Stimulated activated effector memory CD8-positive, alpha-beta T cell treated with anti-CD3 and anti-CD28 coated beads, Interleukin-12 subunit alpha, Interleukin-12 subunit beta, amount 100 ng/mL, for 72 hours (primary cell): Measurements from ENCODE around the gene TMEM79.

ENCODE experiments used
- ATAC-seq: fragments of 150-1000 bp; cut with Tn5 transposase; 2 replicates; pipeline ENCODE4 v1.10.0; 2021
- DNase-seq, 2 donors: peaks; one replicate each; pipeline ENCODE4 v3.0.0; 2021 to 2022; ENCODE audit warnings: low spot score in 2 of 2
- H3K27ac Mint-ChIP-seq: one replicate; pipeline ENCODE4 v1.8.0; 2022; ENCODE audit warnings: mild to moderate bottlenecking, mixed read lengths
- H3K36me3 Mint-ChIP-seq: one replicate; pipeline ENCODE4 v1.8.0; 2022; ENCODE audit warnings: mild to moderate bottlenecking, mixed read lengths
- H3K4me1 Mint-ChIP-seq: one replicate; pipeline ENCODE4 v1.8.0; 2022; ENCODE audit warnings: mixed read lengths
- H3K4me3 Mint-ChIP-seq: one replicate; pipeline ENCODE4 v1.8.0; 2022; ENCODE audit warnings: mild to moderate bottlenecking, mixed read lengths
- H3K9me3 Mint-ChIP-seq: one replicate; pipeline ENCODE4 v1.8.0; 2022; ENCODE audit warnings: mixed read lengths

Gene TMEM79, protein sequence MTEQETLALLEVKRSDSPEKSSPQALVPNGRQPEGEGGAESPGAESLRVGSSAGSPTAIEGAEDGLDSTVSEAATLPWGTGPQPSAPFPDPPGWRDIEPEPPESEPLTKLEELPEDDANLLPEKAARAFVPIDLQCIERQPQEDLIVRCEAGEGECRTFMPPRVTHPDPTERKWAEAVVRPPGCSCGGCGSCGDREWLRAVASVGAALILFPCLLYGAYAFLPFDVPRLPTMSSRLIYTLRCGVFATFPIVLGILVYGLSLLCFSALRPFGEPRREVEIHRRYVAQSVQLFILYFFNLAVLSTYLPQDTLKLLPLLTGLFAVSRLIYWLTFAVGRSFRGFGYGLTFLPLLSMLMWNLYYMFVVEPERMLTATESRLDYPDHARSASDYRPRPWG

DNA sequence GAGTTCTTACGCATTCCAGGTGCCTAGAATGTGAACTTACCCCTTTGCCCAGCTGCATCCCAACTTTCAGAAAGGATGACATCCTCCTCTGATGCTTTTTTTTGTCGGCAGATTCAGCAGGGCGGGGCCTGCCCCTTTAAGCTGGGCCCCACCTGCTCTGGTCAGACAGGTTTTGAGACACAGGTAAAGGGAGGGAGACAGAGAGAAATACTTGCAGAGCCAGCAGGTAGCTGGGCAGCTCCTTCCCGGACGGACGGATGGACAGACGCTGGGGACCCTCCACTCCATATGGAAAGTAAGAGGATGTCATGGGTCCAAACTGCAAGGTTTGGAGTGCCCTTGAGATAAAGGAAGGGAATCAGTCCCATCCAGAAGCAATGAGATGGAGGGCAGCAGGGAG, at the start of gene TMEM79:
TMEM79 (plus strand) TSS at position 214 of the 400 bp plus-strand sequence. CDS start 902 bp downstream, outside the sequence.
- H3K4me1 Mint-ChIP-seq: peaks cover 39% of the 10 kb centered on the region
- H3K27ac Mint-ChIP-seq: peak within 1 kb of the TSS; percentile 97
- ATAC-seq: no peak
- H3K36me3 Mint-ChIP-seq: peaks cover 65% of the 10 kb centered on the region
- H3K9me3 Mint-ChIP-seq: no peaks in the 10 kb centered on the region
- DNase-seq: no peak
- H3K4me3 Mint-ChIP-seq: peak within 1 kb of the TSS; percentile 93

DNA sequence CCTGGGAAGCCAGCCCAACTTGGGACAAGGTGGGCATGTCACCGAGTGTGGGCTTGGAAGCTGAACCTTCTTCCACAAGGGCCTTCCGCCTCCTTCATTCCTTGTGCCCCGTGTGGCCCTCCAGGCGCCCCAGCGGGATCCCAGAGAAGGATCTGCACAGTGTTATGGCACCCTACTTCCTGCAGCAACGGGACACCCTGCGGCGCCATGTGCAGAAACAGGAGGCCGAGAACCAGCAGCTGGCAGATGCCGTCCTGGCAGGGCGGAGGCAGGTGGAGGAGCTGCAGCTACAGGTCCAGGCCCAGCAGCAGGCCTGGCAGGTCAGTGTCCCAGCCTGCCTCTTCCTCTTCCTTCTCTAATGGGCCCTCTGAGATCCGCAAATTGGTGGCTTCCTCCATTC, 48.0 kb upstream of the TMEM79 start:
- H3K4me1 Mint-ChIP-seq: peaks cover 3% of the 10 kb centered on the region
- H3K36me3 Mint-ChIP-seq: peaks cover 97% of the 10 kb centered on the region
- H3K9me3 Mint-ChIP-seq: no peaks in the 10 kb centered on the region
- no peak overlapping the region for H3K27ac Mint-ChIP-seq
- no peak overlapping the region for H3K4me3 Mint-ChIP-seq
- ATAC-seq (no peak), DNase-seq (no peak)

DNA sequence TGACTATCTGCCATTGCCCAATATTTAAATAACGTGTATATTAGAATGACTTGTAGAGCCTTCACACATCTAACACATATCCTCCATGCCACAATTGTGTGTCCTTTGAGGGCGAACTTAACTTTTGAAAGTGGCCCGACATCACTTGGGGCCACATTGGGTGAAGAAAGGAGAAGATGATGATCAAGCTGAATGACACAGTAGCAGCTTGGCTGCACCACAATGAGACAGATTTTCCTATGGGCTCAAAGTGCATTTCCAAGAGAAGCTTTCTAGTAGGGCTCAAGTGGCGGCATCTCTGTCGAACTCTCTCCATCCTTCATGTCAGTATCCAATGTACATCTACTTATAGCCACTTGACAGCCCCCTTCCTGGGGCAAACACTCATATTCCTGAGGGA, 45.9 kb upstream of the TMEM79 start:
- Mint-ChIP-seq H3K27ac (no peak overlapping the region), H3K9me3 (no peaks in the 10 kb centered on the region), H3K4me1 (peaks cover 8% of the 10 kb centered on the region), H3K4me3 (no peak overlapping the region), H3K36me3 (peaks cover 86% of the 10 kb centered on the region)
- ATAC-seq (no peak), DNase-seq (no peak)

DNA sequence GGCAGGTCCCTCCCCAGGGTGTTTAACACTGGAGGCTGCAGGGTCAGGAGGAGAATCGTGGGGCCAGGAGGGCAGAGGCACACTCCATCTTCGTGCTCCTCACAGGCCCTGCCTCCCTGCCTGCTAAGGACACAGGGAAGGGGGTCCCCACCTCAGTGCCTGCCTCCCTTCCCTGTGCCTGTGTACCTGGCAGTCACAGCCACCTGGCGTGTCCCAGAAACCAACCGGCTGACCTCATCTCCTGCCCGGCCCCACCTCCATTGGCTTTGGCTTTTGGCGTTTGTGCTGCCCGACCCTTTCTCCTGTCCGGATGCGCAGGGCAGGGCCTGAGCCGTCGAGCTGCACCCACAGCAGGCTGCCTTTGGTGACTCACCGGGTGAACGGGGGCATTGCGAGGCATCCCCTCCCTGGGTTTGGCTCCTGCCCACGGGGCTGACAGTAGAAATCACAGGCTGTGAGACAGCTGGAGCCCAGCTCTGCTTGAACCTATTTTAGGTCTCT, 42.8 kb upstream of the TMEM79 start:
- Mint-ChIP-seq H3K4me3 (no peak overlapping the region), H3K27ac (no peak overlapping the region), H3K9me3 (no peaks in the 10 kb centered on the region), H3K36me3 (peaks cover 81% of the 10 kb centered on the region), H3K4me1 (peaks cover 32% of the 10 kb centered on the region)
- ATAC-seq: no peak
- DNase-seq: no peak

DNA sequence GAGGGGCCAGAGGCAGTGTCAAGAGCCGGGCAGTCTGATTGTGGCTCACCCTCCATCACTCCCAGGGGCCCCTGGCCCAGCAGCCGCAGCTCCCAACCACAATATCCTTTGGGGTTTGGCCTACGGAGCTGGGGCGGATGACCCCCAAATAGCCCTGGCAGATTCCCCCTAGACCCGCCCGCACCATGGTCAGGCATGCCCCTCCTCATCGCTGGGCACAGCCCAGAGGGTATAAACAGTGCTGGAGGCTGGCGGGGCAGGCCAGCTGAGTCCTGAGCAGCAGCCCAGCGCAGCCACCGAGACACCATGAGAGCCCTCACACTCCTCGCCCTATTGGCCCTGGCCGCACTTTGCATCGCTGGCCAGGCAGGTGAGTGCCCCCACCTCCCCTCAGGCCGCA, 42.2 kb upstream of the TMEM79 start, which contains the start of gene BGLAP:
BGLAP (plus strand) TSS at position 259 of the 400 bp plus-strand sequence; CDS start at position 307, 48 bp downstream.
- Mint-ChIP-seq H3K4me1 (peaks cover 33% of the 10 kb centered on the region), H3K4me3 (no peak within 1 kb of the TSS), H3K27ac (peak within 1 kb of the TSS; percentile 26), H3K9me3 (no peaks in the 10 kb centered on the region), H3K36me3 (peaks cover 81% of the 10 kb centered on the region)
- ATAC-seq (no peak), DNase-seq (no peak)

DNA sequence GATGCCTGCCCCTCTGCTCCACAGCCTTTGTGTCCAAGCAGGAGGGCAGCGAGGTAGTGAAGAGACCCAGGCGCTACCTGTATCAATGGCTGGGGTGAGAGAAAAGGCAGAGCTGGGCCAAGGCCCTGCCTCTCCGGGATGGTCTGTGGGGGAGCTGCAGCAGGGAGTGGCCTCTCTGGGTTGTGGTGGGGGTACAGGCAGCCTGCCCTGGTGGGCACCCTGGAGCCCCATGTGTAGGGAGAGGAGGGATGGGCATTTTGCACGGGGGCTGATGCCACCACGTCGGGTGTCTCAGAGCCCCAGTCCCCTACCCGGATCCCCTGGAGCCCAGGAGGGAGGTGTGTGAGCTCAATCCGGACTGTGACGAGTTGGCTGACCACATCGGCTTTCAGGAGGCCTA, 41.4 kb upstream of the TMEM79 start:
- peaks cover 73% of the 10 kb centered on the region for H3K36me3 Mint-ChIP-seq
- H3K9me3 Mint-ChIP-seq: no peaks in the 10 kb centered on the region
- no peak for DNase-seq
- peak overlapping the region; percentile 26 for H3K27ac Mint-ChIP-seq
- no peak for ATAC-seq
- H3K4me1 Mint-ChIP-seq: peaks cover 37% of the 10 kb centered on the region
- H3K4me3 Mint-ChIP-seq: no peak overlapping the region

DNA sequence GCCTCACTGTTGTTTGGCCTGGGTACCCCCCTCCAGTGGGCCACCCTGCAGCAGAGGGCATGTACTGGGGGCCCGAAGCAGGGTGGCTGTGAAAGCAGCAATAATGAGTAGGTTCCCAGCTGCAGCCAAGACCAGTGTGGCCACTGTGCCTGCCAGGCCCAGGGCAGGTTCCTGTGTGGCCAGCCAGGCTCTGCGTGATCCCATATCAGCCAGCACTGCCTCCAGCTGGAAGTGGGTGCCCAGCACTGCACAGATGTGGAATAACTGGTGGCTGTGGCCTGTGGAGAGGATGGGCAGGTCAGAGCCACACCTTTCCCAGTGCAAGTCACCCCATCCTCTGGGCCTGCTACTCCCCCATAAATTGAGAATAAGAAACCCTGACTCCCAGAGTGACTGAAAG, 40.0 kb upstream of the TMEM79 start:
- Mint-ChIP-seq H3K4me1 (peaks cover 37% of the 10 kb centered on the region), H3K27ac (peak overlapping the region; percentile 94), H3K4me3 (peak overlapping the region; percentile 77), H3K36me3 (peaks cover 59% of the 10 kb centered on the region), H3K9me3 (no peaks in the 10 kb centered on the region)
- DNase-seq (no peak), ATAC-seq (no peak)

DNA sequence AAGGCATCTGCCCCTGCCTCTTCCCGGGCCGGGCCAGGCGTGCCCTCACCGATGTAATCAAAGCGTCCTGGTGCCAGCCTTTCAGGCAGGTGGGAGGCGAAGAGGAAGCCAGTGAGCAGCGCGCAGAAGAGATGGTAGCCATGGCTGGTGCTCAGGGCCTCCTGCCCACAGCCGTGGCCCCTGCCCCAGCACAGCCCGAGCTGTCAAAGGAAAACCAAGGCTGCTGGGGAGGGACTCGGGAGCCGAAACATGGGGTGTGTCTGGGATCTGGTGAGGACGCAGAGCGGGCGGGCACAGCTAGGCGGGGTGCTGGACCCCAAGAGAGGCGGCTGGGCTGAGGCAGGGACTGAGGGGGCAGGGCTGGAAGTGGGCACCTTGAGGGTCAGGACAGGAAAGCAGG, 39.4 kb upstream of the TMEM79 start:
- Mint-ChIP-seq H3K4me1 (peaks cover 37% of the 10 kb centered on the region), H3K9me3 (no peaks in the 10 kb centered on the region), H3K4me3 (peak overlapping the region; percentile 77), H3K36me3 (peaks cover 58% of the 10 kb centered on the region), H3K27ac (peak overlapping the region; percentile 94)
- ATAC-seq (no peak), DNase-seq (no peak)

DNA sequence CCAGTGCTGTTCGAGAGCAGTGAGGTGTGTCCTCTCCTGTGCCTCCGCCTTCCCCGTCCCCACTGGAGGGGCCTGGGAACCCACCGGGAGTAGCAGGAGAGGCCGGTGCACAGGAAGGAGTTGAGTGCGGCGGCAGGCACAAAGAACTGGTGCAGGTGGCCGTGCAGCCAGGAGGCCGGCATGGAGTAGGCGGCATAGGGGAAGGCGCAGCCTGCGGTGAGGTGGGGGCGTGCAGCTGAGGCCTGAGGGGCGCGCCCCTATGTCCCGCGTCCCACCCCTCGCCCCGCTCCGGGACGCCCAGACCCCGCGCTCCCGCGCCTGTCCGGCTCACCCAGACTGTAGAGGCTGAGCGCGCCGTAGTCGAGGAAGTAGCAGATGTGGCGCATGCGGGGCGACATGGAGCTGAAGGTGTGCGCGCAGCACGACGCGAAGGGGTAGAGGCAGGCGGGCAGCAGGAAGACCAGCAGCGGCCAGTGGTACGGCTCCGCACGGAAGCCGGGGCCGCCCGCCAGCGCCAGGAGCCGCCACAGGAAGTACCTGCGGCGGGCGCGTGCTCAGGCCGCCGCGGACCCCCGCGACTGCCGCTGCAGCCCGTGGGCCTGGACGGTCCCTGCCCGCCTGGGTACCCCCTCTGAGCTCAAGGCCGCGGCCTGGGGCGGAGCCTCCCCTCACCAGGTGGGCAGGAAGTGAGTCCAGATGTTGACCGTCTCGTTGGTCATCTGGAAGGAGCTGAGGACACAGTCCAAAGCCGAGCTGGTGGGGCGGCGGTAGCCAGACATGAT, 38.5 kb upstream of the TMEM79 start:
- H3K4me3 Mint-ChIP-seq: peak overlapping the region; percentile 77
- H3K27ac Mint-ChIP-seq: peak overlapping the region; percentile 94
- ATAC-seq: peak; percentile 69
- H3K4me1 Mint-ChIP-seq: peaks cover 37% of the 10 kb centered on the region
- H3K36me3 Mint-ChIP-seq: peaks cover 58% of the 10 kb centered on the region
- peak in 1 of 2 donors; percentile 72 for DNase-seq
- no peaks in the 10 kb centered on the region for H3K9me3 Mint-ChIP-seq

DNA sequence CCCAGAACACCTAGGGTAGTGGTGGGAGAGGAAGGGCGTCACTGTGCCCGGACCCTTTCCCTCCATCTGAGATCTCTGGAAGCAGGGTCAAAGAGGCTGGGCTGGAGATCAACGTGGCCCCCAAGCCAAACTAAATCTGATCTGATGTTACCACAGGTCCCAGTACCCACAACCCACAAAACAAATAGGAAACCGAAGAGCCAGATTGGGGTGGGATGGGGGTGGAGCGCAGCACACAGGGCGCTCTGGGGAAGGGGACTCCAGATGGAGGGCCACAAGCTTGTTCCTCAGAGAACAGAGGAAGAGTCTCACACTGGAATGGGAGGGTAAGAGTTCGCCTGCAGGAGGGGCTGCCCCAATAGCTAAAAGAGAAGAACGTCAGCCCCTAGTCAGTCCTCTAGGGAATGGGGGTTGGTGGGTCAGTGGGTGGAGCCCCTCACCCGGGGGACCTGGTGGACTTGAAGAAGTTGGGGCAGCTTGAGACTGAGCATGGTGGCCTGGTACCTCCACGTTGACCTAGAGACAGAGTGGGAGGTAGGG, 37.8 kb upstream of the TMEM79 start:
- Mint-ChIP-seq H3K4me3 (peak overlapping the region; percentile 77), H3K36me3 (peaks cover 63% of the 10 kb centered on the region), H3K9me3 (no peaks in the 10 kb centered on the region), H3K27ac (peak overlapping the region; percentile 94), H3K4me1 (peaks cover 33% of the 10 kb centered on the region)
- no peak for ATAC-seq
- DNase-seq: no peak

DNA sequence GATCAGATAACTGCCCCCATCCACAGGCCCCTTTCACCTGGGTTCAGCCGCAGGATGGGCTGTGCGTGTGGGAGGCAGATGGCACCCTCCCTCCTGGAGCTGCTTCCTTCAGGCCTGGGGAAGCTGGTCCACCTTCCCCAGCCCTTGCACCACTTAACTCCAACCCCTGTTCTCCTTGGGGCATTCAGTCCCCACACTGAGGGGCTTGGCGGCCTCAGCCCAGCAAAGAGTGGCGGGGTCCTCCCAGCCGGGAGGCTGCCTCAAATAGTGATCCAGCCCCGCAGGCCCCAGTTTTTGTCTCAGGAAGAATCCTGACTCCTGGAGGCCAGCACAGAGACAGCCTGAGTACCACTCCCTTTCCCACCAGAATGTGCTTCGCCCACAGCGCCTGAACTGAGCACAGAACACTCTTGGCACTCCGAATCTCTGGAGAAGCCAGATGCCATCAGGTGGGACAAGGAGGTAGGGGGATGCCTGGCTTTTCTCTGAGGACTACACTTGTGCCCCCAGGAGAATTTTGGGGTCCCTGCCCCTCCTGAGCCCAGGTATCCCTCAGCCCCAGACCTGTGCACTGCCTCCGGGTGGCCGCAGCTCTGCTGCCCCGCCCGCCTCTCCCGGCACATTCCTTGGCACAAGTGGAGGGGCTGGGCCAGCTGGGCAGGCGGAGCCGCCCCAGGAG, 37.2 kb upstream of the TMEM79 start:
- DNase-seq (no peak), ATAC-seq (no peak)
- H3K36me3 Mint-ChIP-seq: peaks cover 67% of the 10 kb centered on the region
- H3K4me3 Mint-ChIP-seq: peak overlapping the region; percentile 77
- peaks cover 29% of the 10 kb centered on the region for H3K4me1 Mint-ChIP-seq
- peak overlapping the region; percentile 94 for H3K27ac Mint-ChIP-seq
- no peaks in the 10 kb centered on the region for H3K9me3 Mint-ChIP-seq

DNA sequence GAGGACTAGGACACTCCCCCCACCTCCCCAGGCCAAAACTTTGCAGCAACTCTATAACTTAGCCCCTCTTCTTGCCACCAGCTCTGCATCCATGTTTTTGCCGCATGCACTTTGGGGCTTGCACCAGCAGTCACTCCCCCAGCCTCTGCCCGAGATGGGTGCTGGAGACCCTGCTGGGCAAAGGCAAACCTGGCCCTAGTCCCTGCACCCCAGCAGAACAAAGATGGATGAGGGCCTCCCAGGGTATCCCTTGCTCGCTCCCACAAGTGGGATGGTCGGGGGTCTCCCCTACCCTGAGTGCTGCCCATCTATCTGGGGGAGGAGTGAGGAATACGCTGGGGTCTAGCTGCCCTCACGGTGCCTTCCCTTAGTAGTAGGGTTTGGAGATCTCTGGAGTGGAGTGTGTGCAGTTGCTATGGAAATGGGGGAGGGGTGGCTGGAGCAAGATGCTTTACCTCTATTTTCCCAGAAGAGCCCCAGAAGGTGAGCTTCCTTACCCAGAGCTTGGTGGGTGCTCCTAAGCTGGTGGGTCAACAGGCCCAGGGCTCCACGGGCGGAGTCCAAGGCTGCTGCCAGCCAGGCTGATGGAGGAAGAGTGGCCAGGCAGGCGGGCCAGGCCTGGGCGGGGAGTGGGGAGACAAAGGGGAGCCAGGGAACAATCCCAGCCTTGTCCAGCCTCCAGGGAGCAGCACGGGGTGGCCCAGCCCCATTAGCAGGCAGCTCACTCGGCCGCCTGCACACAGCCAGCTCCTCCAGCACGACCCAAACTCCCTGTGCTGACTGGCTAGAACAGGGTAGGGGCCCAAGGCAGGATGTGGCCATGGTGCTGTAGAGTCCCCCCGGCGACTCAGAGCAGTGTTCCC, 36.4 kb upstream of the TMEM79 start, which contains the start of gene PAQR6:
PAQR6 (minus strand) TSS at position 597 of the 863 bp plus-strand sequence. CDS start 1,325 bp downstream, outside the sequence.
- Mint-ChIP-seq H3K4me1 (peaks cover 31% of the 10 kb centered on the region), H3K27ac (peak within 1 kb of the TSS; percentile 64), H3K36me3 (peaks cover 67% of the 10 kb centered on the region), H3K9me3 (no peaks in the 10 kb centered on the region), H3K4me3 (no peak within 1 kb of the TSS)
- DNase-seq (no peak), ATAC-seq (no peak)

DNA sequence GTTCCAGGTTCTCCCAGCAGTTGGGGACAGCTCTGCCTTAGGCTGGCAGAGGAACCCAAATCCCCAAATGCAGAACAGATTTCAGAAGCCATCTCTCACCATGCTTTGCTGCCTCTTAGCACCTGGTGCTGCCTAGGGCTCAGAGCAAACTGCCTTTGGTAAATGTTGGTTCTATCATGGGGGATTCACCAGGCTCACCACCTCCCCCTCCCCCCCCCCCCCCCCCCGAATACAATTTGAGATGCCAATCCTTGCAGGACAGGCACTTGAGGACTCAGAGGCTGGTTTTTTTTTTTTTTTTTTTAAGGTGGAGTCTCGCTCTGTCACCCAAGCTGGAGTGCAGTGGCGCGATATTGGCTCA, 35.8 kb upstream of the TMEM79 start:
- Mint-ChIP-seq H3K9me3 (no peaks in the 10 kb centered on the region), H3K36me3 (peaks cover 73% of the 10 kb centered on the region)

DNA sequence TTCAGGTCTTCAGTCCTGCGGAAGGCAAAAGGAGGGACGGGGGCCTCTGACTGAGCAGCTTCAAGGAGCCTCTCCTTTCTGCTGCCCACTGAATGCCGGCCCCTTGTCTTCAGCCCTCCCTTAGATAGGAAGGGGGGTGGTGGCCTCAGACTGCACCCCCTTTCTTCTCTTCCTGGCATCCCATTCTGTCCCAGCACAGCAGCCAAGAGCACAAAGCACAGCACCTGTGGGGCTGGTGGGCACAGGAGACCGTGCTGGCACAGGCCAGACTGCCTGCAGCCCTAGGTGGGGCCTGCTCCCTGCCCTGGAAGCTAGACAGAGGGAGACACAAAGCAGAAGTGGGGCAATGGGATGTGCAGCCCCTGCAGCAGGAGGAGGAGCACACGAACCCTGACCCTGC, 34.5 kb upstream of the TMEM79 start:
- Mint-ChIP-seq H3K36me3 (peaks cover 73% of the 10 kb centered on the region), H3K4me3 (no peak overlapping the region), H3K27ac (peak overlapping the region; percentile 67), H3K4me1 (peaks cover 35% of the 10 kb centered on the region), H3K9me3 (no peaks in the 10 kb centered on the region)
- no peak for DNase-seq
- ATAC-seq: no peak

More for the DNA sequence above, 35.8 kb upstream of the TMEM79 start:
- Mint-ChIP-seq H3K27ac (peak overlapping the region; percentile 64), H3K4me3 (no peak overlapping the region), H3K4me1 (peaks cover 35% of the 10 kb centered on the region)
- ATAC-seq (no peak), DNase-seq (no peak)
